Endodermal cell (in vitro differentiated cells): ENCODE data around the gene ARHGEF6. TPM values are rescaled to one million over a fixed set of nuclear protein-coding genes. Genes with fewer than 3 reads are reported as not detected.

Experiments
- DNase-seq: peaks from one replicate; pipeline ENCODE4 v3.0.0-alpha.2; 2017
- H3K27ac ChIP-seq: 2 replicates; pipeline ENCODE4 v1.5.1; 2013; ENCODE audit warnings: mild to moderate bottlenecking, low read depth, low read length, moderate library complexity
- H3K27me3 ChIP-seq: 2 replicates; pipeline ENCODE4 v1.6.1; 2013; ENCODE audit warnings: mild to moderate bottlenecking, low read length, moderate library complexity; ENCODE audit not compliant: insufficient read depth, control insufficient read depth, poor library complexity, severe bottlenecking
- H3K36me3 ChIP-seq: 2 replicates; pipeline ENCODE4 v1.7.0; 2013; ENCODE audit warnings: mild to moderate bottlenecking, low read length, moderate library complexity; ENCODE audit not compliant: control insufficient read depth, insufficient read depth
- H3K4me1 ChIP-seq: one replicate; pipeline ENCODE4 v1.7.0; 2013; ENCODE audit warnings: low read length; ENCODE audit not compliant: control insufficient read depth, insufficient read depth
- H3K4me3 ChIP-seq: 2 replicates; pipeline ENCODE4 v1.5.1; 2013; ENCODE audit warnings: mild to moderate bottlenecking, low read length, moderate library complexity
- H3K9ac ChIP-seq: 2 replicates; pipeline ENCODE4 v1.6.1; 2013; ENCODE audit warnings: mild to moderate bottlenecking, low read length, moderate library complexity; ENCODE audit not compliant: poor library complexity, severe bottlenecking; ENCODE audit errors: extremely low read depth
- H3K9me3 ChIP-seq: 2 replicates; pipeline ENCODE4 v1.6.1; 2013; ENCODE audit warnings: mild to moderate bottlenecking, low read length, moderate library complexity; ENCODE audit not compliant: control insufficient read depth
- H3K27ac Mint-ChIP-seq: 2 replicates; pipeline ENCODE4 v1.8.0; 2020; ENCODE audit warnings: mixed read lengths
- H3K27me3 Mint-ChIP-seq: 2 replicates; pipeline ENCODE4 v1.8.0; 2021; ENCODE audit warnings: mild to moderate bottlenecking, mixed read lengths; ENCODE audit not compliant: insufficient read depth
- H3K36me3 Mint-ChIP-seq: 2 replicates; pipeline ENCODE4 v1.8.0; 2020; ENCODE audit warnings: low read depth, mixed read lengths
- H3K4me1 Mint-ChIP-seq: 2 replicates; pipeline ENCODE4 v1.8.0; 2020; ENCODE audit warnings: mixed read lengths
- H3K4me3 Mint-ChIP-seq: 2 replicates; pipeline ENCODE4 v1.8.0; 2020; ENCODE audit warnings: mild to moderate bottlenecking, moderate library complexity, mixed read lengths
- H3K9me3 Mint-ChIP-seq: 2 replicates; pipeline ENCODE4 v1.8.0; 2020; ENCODE audit warnings: mild to moderate bottlenecking, mixed read lengths
- CTCF ChIP-seq: fragments of 200-600 bp; sonication (generic); conservative IDR thresholded peaks from 2 replicates; pipeline ENCODE4 v1.5.0; 2021; ENCODE audit warnings: antibody characterized with exemption, mild to moderate bottlenecking
- WGBS, 2 experiments: methylation state at CpG; one replicate each; pipeline versions ENCODE4 v1.1.5 to v1.1.7; 2013; ENCODE audit warnings: missing lambda C conversion rate in 2 of 2, mixed read lengths in 1 of 2; ENCODE audit not compliant: insufficient coverage in 1 of 2, insufficient read length in 1 of 2; 5-methylcytosine and 5-hydroxymethylcytosine counted together
- total RNA-seq, 2 donors: library from RNA; stranded (reverse); fragmentation: NEBNext Ultra II Directional in 1 of 2; extraction: Animal tissue kit (Norgen Biotek cat#: 25700) in 1 of 2; gene quantifications; 2 replicates in 1 of 2; 3 replicates in 1 of 2; pipeline ENCODE4 v1.2.1, GENCODE V29; 2021

ARHGEF6 gene
- total RNA-seq, 2 donors from 2014 or later, result 1.8 to 2.7 TPM

DNA sequence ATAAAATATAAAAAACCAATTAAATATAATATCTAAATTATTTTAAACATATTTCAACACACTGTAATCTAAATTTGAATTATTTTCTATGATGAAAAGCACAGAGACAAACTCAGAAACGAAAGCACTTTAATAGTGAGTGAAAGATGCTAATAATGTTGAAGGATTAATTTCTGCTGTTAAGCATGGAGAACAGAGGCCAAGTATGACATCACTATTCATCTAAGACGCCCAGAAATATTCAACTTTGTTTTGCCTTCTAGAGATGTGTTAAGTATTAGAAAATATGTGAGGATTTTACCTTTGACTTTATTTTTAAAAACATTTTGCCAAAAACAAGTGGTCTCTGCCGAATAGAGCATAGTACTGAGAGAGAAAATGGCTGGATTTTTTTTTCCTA is 19.3 kb downstream of the ARHGEF6 start:
- H3K36me3 ChIP-seq, result no peaks in the 10 kb centered on the region
- no peaks in the 10 kb centered on the region for H3K9me3 ChIP-seq
- H3K27me3 ChIP-seq, result peaks cover 19% of the 10 kb centered on the region
- no peaks in the 10 kb centered on the region for H3K4me1 ChIP-seq
- H3K36me3 Mint-ChIP-seq, result no peaks in the 10 kb centered on the region
- no peak for DNase-seq
- H3K4me1 Mint-ChIP-seq, result no peaks in the 10 kb centered on the region
- no peak overlapping the region for H3K4me3 Mint-ChIP-seq
- TF ChIP-seq CTCF, result no peak
- no peak overlapping the region for H3K9ac ChIP-seq
- 95% methylated on average over 3 of the region's 3 CpGs; no CpG with 5 or more reads in 1 of the 2 experiments for WGBS, 2 experiments
- H3K9me3 Mint-ChIP-seq, result peaks cover 53% of the 10 kb centered on the region
- H3K27me3 Mint-ChIP-seq, result peaks cover 8% of the 10 kb centered on the region
- no peak overlapping the region for H3K27ac ChIP-seq
- no peak overlapping the region for H3K4me3 ChIP-seq
- H3K27ac Mint-ChIP-seq, result no peak overlapping the region

GRCh38 chrX:136759968-136760367 is 20.8 kb downstream of the ARHGEF6 start:
- Histone ChIP-seq H3K27me3 (peaks cover 4% of the 10 kb centered on the region), H3K27ac (no peak overlapping the region), H3K36me3 (no peaks in the 10 kb centered on the region), H3K4me3 (no peak overlapping the region), H3K9ac (no peak overlapping the region), H3K9me3 (no peaks in the 10 kb centered on the region), H3K4me1 (no peaks in the 10 kb centered on the region)
- no peak overlapping the region for H3K4me3 Mint-ChIP-seq
- peaks cover 51% of the 10 kb centered on the region for H3K9me3 Mint-ChIP-seq
- DNase-seq, result peak; percentile 47
- no peaks in the 10 kb centered on the region for H3K36me3 Mint-ChIP-seq
- no peak for TF ChIP-seq CTCF
- WGBS, 2 experiments, result 44% methylated on average over 2 of the region's 2 CpGs; no CpG with 5 or more reads in 1 of the 2 experiments
- no peak overlapping the region for H3K27ac Mint-ChIP-seq
- peaks cover 1% of the 10 kb centered on the region for H3K27me3 Mint-ChIP-seq
- no peaks in the 10 kb centered on the region for H3K4me1 Mint-ChIP-seq

DNA sequence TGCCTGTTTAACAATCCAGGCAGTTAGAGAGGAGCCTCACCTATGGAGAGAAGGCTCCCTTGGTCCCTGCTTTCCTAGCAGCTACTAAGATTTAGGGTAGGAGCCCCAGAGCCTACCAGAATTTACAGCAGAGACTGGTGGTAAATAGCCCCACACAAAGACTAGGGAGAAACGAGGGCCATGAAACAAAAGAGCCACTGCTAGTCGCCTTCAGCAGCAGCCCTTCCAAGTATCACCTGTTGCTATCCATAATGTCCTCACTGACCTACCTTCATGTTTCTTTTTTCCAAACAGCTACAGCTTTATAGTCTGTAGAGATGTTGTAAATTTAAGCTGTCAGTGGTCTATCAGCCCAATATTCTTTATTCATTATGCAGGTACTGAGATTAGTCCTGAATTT is 25.3 kb downstream of the ARHGEF6 start:
- no peak for TF ChIP-seq CTCF
- Histone ChIP-seq H3K27ac (peak overlapping the region; percentile 38), H3K27me3 (no peaks in the 10 kb centered on the region), H3K36me3 (no peaks in the 10 kb centered on the region), H3K4me3 (no peak overlapping the region), H3K9ac (no peak overlapping the region), H3K4me1 (no peaks in the 10 kb centered on the region), H3K9me3 (no peaks in the 10 kb centered on the region)
- no peaks in the 10 kb centered on the region for H3K4me1 Mint-ChIP-seq
- no peak overlapping the region for H3K27ac Mint-ChIP-seq
- DNase-seq, result no peak
- no peaks in the 10 kb centered on the region for H3K36me3 Mint-ChIP-seq
- H3K27me3 Mint-ChIP-seq, result no peaks in the 10 kb centered on the region
- 86% methylated on average over 2 of the region's 2 CpGs; no CpG with 5 or more reads in 1 of the 2 experiments for WGBS, 2 experiments
- no peak overlapping the region for H3K4me3 Mint-ChIP-seq
- H3K9me3 Mint-ChIP-seq, result peaks cover 38% of the 10 kb centered on the region
